GM19099 (cell line): ENCODE data around the gene CHAT.

Experiments used
- POLR2A ChIP-seq: IDR thresholded peaks from 3 replicates; pipeline ENCODE4 v1.6.1; 2011; ENCODE audit warnings: low read depth; ENCODE audit not compliant: insufficient read length; ENCODE audit errors: extremely low read depth

CHAT gene

GRCh38 chr10:49647554-49647953 lies 33.7 kb downstream of the CHAT start:
- no peak for TF ChIP-seq POLR2A

DNA sequence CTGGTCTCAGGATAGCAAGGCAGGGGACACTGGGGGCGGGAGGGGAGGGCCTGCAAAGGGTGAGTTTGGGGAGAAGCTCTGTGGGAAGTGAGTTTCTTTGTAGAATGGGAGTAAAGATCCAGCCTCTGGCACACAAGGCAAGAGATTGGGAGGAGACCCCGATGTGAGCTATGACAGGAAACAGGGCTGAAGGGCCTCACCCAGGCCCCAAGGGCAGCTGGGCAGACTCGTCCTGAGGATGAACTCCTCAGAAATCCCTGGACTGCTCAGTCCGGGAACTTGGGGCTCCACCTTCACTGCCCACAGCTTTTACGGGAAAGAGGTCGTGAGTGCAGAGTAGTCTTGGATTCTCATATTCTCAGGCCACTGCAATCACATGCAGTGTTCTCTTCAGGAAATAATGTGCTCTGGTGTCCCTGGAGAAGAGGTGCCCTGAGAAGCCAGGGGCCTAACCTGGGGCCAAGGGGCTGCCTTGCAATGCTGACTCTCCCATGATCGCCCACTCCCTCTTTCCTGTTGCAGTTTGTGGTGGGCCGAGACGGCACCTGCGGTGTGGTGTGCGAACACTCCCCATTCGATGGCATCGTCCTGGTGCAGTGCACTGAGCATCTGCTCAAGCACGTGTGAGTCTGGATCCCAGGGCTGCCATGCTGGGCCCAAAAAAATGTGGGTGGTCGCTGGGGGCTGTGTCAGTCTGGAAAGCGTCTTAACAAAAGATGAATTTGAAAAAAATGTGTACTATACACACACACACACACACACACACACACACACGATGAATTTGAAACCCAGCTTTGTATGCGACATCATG lies 34.4 kb downstream of the CHAT start:
- TF ChIP-seq POLR2A = no peak

DNA sequence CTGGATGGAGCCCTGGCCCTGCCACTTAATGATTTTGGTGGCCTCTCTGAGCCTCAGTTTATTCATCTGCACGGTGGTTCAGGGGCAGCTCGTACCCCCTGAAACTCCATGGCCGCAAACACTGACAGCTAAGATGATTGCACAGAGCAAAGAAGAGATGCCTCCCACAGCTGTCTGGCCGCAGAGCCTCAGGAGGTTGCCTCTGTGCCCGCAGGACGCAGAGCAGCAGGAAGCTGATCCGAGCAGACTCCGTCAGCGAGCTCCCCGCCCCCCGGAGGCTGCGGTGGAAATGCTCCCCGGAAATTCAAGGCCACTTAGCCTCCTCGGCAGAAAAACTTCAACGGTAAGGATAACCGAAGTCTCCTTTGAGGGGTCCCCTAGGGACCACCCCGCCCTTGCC lies 35.5 kb downstream of the CHAT start:
- no peak for TF ChIP-seq POLR2A

DNA sequence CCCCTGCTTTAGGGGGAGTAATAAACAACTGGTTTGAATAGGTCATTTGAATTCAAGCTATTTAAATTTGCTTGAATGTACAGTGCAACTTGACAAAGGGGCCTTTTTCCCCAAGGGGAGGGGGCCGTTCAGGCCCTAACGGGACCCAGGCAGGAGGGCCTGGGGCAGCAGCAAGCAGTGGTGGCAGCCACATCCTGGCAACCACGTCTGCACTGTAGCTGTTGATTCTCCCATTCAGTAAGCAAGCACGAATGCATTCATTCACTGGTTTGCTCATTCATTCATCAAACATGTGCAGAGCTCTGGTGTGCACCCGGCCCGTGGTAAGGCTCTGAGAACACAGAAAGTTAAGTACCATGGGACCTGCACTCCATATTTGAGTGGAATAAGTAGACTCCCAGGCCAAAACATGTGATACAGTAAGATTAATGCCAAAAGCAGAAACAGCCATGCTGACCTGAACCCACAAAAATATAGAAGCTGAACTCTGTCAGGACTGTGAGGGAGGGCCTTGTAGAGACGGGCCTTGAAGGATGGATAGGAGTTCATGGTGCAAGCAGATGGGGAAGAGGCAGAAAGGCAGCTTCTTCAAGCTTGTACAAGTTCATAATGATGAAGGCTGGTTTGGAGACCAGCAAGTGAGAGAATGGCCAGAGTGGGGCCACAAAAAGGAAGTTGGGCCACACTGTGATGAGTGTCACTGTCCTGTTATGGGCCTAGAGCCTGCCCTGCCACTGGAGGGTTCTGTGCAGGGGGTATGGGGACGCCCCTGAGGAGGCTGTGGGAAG lies 36.3 kb downstream of the CHAT start:
- no peak for TF ChIP-seq POLR2A

GRCh38 chr10:49650724-49651034 lies 36.8 kb downstream of the CHAT start:
- TF ChIP-seq POLR2A = no peak

- TF ChIP-seq POLR2A = no peak
Observed at GRCh38 chr10:49651039-49651835, 37.4 kb downstream of the CHAT start.

DNA sequence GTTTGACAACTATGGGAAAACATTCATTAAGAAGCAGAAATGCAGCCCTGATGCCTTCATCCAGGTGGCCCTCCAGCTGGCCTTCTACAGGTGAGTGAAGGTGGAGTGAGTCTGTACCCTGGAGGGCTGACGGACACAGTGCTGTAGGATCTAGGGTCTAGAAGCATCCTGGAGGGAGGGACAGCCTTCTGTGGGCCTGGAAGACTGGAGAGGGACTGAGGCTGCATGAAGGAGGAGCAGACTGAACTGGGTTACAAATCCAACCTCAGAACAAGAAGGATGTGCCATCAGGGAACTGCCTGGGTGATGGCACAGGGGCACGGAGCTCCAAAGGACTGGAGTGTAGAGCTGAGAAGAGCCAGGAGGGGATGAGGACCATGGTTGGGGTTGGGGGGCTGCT lies 38.1 kb downstream of the CHAT start:
- TF ChIP-seq POLR2A = no peak

- TF ChIP-seq POLR2A = no peak
Observed at GRCh38 chr10:49652421-49653272, 38.8 kb downstream of the CHAT start.

DNA sequence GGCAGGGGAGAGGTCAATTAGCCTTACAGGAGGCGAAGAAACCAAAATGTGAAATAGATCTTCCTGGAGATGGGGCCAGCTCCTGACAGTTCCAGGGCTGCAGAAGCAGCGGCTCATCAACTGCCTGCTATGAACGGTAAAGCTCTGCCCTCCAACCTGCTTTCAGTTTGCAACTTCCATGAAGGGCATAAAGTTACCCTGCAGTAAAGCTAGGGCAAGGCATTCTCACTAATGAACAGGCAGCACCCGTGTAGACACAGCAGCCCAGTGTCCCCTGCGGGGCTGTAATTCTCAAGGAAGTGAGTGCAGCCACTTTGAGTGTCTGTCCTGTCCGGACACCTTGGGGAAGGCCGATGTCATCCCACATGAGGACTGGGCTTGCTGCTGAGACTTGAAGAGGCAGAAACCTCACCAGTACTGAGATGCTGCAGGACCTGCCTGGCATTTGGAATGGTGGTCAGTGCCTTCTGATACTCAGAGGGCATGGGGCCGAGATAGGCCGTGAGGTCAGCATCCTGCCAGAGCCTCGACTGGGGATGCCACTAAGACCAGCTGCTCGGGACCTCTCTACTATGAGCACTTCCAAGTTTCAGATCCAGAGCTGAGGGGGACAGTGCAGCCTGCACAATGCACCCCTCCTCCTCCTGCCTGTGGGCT lies 39.6 kb downstream of the CHAT start:
- TF ChIP-seq POLR2A = no peak

- no peak for TF ChIP-seq POLR2A
Observed at GRCh38 chr10:49654036-49654693, 40.3 kb downstream of the CHAT start.

DNA sequence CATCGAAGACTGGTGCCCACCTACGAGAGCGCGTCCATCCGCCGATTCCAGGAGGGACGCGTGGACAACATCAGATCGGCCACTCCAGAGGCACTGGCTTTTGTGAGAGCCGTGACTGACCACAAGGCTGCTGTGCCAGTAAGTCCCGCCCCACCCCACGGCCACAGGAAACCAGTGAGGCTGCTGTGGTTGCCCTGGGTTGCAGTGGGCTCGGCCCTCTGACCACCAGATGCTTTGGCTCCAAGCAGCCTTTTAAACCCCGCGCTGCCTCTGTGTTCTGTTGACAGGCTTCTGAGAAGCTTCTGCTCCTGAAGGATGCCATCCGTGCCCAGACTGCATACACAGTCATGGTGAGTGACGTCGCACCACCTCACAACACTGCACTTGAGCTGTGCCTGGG lies 41.3 kb downstream of the CHAT start:
- TF ChIP-seq POLR2A = no peak

DNA sequence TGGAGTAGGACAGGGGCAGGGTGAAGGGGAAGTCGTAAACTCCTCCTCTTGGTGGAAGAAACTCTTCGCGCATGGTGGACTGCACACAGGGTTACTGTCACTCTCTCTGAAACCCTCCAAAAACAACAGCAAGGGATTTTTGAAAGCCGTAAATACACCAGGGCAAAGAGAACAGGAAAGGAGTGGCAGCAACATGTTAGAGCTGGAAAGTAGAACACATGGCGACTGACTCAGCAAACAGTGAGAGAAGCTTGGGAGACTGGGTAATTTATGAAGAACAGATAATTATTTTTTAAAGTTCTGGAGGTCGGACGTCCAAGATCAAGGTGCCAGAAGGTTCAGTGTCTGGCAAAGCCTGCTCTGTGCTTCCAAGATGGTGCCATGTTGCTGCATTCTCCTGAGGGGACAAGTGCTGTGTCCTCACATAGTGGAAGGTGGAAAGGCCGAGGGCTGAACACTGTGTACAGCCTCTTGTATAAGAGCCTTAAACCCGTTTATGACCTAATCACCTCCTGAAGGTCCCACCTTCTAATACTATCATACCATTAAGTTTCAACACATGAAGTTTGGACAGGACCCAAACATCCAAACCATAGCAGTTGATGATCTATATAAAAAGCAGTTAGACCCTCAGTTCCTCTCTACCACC lies 43.1 kb downstream of the CHAT start:
- no peak for TF ChIP-seq POLR2A

DNA sequence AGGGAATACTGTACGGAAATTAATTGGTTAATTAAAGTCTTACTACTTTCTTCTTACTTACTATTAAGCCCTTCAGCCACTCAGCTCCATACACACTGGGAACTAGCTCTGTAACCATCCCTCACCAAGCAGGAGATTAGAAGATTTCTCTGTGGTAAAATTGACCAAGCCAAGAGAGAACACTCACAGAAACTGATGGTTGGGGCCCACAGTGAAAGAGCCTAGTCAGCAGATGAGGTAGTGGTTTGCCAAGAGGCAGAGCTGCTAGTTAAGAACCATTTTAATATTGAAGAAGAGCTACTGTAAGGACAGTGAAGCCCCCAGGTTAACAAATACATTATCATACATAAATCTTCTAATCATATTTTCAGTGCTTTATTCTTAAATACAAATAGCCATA lies 43.8 kb downstream of the CHAT start:
- TF ChIP-seq POLR2A = no peak
